Thyroid gland (tissue), 4 donors: ENCODE data around the gene DAPK1. TPM values are rescaled to one million over a fixed set of nuclear protein-coding genes. Genes with fewer than 3 reads are reported as not detected.

Source experiments
- DNase-seq, 2 donors: peaks; one replicate each; pipeline ENCODE4 v3.0.0-alpha.2; 2019
- H3K27ac ChIP-seq, 3 donors: fragments of 200-600 bp; sonication (generic); 1 replicate in 2 of 3; 2 replicates in 1 of 3; pipeline ENCODE4 v1.5.1; 2016 to 2019; ENCODE audit warnings: mild to moderate bottlenecking in 1 of 3, moderate library complexity in 1 of 3
- H3K27me3 ChIP-seq: fragments of 200-600 bp; sonication (generic); one replicate; pipeline ENCODE4 v1.5.1; 2019
- H3K36me3 ChIP-seq, 2 donors: fragments of 200-600 bp; sonication (generic); one replicate each; pipeline ENCODE4 v1.5.1; 2016 to 2019
- H3K4me1 ChIP-seq, 2 donors: fragments of 200-600 bp; sonication (generic); one replicate each; pipeline ENCODE4 v1.5.1; 2017 to 2019
- H3K4me3 ChIP-seq, 3 donors: fragments of 200-600 bp; sonication (generic); replicated peaks in 1 of 3; 1 replicate in 2 of 3; 2 replicates in 1 of 3; pipeline ENCODE4 v1.5.1; 2016; ENCODE audit warnings: mild to moderate bottlenecking in 1 of 3
- H3K9me3 ChIP-seq: fragments of 200-600 bp; sonication (generic); one replicate; pipeline ENCODE4 v1.5.1; 2017
- CTCF ChIP-seq, 6 experiments: fragments of 200-600 bp in 3 of 6; fragments of 450-650 bp in 3 of 6; sonication (generic) in 3 of 6; IDR thresholded peaks; one replicate each; pipeline ENCODE4 v1.5.1; 2016 to 2019; ENCODE audit warnings: antibody characterized with exemption in 6 of 6, mild to moderate bottlenecking in 2 of 6, inconsistent platforms in 1 of 6, moderate library complexity in 1 of 6
- POLR2A ChIP-seq, 2 donors: fragments of 450-650 bp; IDR thresholded peaks; one replicate each; pipeline ENCODE4 v1.6.1; 2017; ENCODE audit warnings: antibody characterized with exemption in 2 of 2, mild to moderate bottlenecking in 2 of 2, moderate library complexity in 1 of 2
- WGBS, 2 donors: methylation state at CpG; one replicate each; pipeline ENCODE4 v1.1.5; 2017; 5-methylcytosine and 5-hydroxymethylcytosine counted together
- intact Hi-C: fragments of 100-400 bp; cut with DNase I; formaldehyde crosslinking; loops from one replicate; pipeline ENCODE4 v1.15.1; 2023
- total RNA-seq, 4 donors: library from RNA; depleted of rRNA; stranded (reverse); fragments of >200 nt; gene quantifications; one replicate each; pipeline ENCODE4 v1.2.3, GENCODE V29; 2016

The DAPK1 gene
- total RNA-seq, 4 donors from 2014 or later, result 32.0 to 76.2 (median 38.2) TPM

- H3K27me3 ChIP-seq, result no peaks in the 10 kb centered on the region
- WGBS, 2 donors, result 82 to 84% methylated on average over 5 to 6 of the region's 6 CpGs
- no peaks in the 10 kb centered on the region for H3K4me1 ChIP-seq
- DNase-seq, result no peak
- no peak overlapping the region for H3K27ac ChIP-seq
- no peak overlapping the region for H3K4me3 ChIP-seq
- no peaks in the 10 kb centered on the region for H3K9me3 ChIP-seq
- intact Hi-C loops, result no loop called here
- TF ChIP-seq CTCF (IDR thresholded peaks at IDR 0.05) (no peak), POLR2A (IDR thresholded peaks at IDR 0.05) (no peak)
- peaks cover 10 to 13% of the 10 kb centered on the region in 2 donors for H3K36me3 ChIP-seq
These were observed 204.3 kb downstream of the DAPK1 start for GRCh38 chr9:87701931-87702421.

DNA sequence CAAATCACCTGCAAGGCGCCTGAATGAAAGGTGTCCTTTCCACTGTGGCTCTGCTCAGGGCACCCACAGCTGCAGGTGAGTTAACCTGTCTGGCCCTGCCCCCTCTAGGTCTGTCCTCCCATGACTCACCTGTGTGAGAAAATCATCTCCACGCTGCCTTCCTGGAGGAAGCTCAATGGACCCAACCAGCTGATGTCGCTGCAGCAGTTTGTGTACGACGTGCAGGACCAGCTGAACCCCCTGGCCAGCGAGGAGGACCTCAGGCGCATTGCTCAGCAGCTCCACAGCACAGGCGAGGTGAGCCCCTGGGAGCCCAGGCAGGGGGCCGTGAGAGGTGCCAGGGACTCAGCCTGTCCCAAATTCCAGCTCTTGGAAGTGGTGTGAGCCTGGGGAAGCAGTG lies 205.3 kb downstream of the DAPK1 start:
- no peak for DNase-seq
- intact Hi-C loops, result no loop called here
- WGBS, 2 donors, result 88 to 95% methylated on average over 8 to 9 of the region's 9 CpGs
- Histone ChIP-seq H3K27me3 (no peaks in the 10 kb centered on the region), H3K4me1 (no peaks in the 10 kb centered on the region), H3K36me3 (peaks cover 15 to 16% of the 10 kb centered on the region in 2 donors), H3K27ac (no peak overlapping the region), H3K9me3 (no peaks in the 10 kb centered on the region), H3K4me3 (no peak overlapping the region)
- no peak for TF ChIP-seq POLR2A (IDR thresholded peaks at IDR 0.05)
- TF ChIP-seq CTCF (IDR thresholded peaks at IDR 0.05), result no peak

DNA sequence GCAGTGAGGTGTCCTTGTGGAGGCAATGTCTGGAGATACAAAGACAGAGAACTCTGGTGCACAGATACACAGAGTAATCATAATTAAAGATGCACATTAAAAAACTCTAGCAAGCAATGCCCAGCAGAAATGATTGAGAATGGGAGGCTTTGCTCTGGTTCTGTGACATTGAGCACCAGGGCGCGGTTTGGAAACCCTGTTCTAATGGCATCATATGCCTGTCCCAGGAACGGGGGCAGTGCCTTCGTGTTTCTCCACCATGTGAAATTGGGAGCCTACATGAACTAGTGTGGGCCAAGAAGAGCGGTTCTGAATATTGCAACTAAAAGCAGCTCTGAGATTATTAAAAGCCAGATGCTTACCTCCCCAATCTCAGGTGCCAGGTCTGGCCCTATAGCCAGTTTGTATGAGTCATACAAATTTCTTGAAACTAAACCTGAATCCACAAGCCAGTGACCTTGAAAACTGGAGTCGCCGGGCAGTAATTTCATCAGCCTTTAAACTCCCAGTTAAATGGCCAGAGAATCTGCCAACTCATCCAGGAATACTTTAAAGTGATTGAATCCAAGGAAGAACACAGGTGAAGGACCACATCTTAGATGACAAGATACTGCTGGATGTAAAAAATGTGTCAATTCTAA lies 206.1 kb downstream of the DAPK1 start:
- 88 to 97% methylated on average over 7 of the region's 7 CpGs for WGBS, 2 donors
- TF ChIP-seq POLR2A (IDR thresholded peaks at IDR 0.05), result no peak
- no peak for TF ChIP-seq CTCF (IDR thresholded peaks at IDR 0.05)

DNA sequence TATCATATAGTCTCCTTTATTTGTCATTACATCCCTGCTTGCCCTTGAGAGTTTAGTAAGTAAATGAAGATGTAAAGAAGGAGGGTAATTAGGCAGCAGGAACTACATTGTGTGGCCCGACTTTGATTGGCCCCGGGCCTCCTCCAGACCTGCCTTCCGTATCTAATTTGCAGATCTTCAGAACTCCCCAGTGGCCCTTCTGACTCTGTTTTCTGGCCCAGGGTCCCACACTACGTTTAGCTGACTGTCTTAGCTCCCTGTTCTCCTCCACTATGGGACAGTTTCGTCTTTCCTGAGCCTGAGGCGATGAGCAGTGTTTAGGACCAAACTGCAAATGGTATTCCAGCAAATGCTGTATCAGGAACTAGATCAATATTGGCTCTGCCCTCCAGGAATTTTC lies 206.7 kb downstream of the DAPK1 start:
- DNase-seq, result no peak
- 78 to 86% methylated on average over 6 of the region's 6 CpGs for WGBS, 2 donors
- H3K36me3 ChIP-seq, result peaks cover 15 to 18% of the 10 kb centered on the region in 2 donors
- TF ChIP-seq POLR2A (IDR thresholded peaks at IDR 0.05), result no peak
- TF ChIP-seq CTCF (IDR thresholded peaks at IDR 0.05), result no peak
- intact Hi-C loops, result no loop called here
- H3K4me3 ChIP-seq, result no peak overlapping the region
- H3K4me1 ChIP-seq, result no peaks in the 10 kb centered on the region
- H3K27me3 ChIP-seq, result no peaks in the 10 kb centered on the region
- no peak overlapping the region for H3K27ac ChIP-seq
- H3K9me3 ChIP-seq, result no peaks in the 10 kb centered on the region

More for the DNA sequence above, 206.1 kb downstream of the DAPK1 start:
- Histone ChIP-seq H3K4me1 (no peaks in the 10 kb centered on the region), H3K36me3 (peaks cover 15 to 18% of the 10 kb centered on the region in 2 donors), H3K27me3 (no peaks in the 10 kb centered on the region), H3K4me3 (no peak overlapping the region), H3K9me3 (no peaks in the 10 kb centered on the region), H3K27ac (no peak overlapping the region)
- no peak for DNase-seq
- intact Hi-C loops, result no loop called here

GRCh38 chr9:87706066-87706739 lies 208.5 kb downstream of the DAPK1 start:
- no peak for TF ChIP-seq CTCF (IDR thresholded peaks at IDR 0.05)
- TF ChIP-seq POLR2A (IDR thresholded peaks at IDR 0.05), result no peak
- no peaks in the 10 kb centered on the region for H3K27me3 ChIP-seq
- WGBS, 2 donors, result 93 to 96% methylated on average over 30 to 38 of the region's 39 CpGs
- no peaks in the 10 kb centered on the region for H3K9me3 ChIP-seq
- no peaks in the 10 kb centered on the region for H3K4me1 ChIP-seq
- no peak for DNase-seq
- H3K27ac ChIP-seq, result no peak overlapping the region
- intact Hi-C loops, result no loop called here
- H3K4me3 ChIP-seq, result no peak overlapping the region
- peaks cover 15 to 18% of the 10 kb centered on the region in 2 donors for H3K36me3 ChIP-seq
